Neural progenitor cell (in vitro differentiated cells): Measurements from ENCODE around the gene TCTA. TPM values are rescaled to one million over a fixed set of nuclear protein-coding genes. Genes with fewer than 3 reads are reported as not detected.

Source experiments
- DNase-seq: peaks from one replicate; pipeline ENCODE4 v3.0.0-alpha.2; 2016; ENCODE audit warnings: low spot score
- H2AFZ ChIP-seq: fragments of 200-600 bp; sonication (generic); replicated peaks from 2 replicates; pipeline ENCODE4 v1.6.1; 2016; ENCODE audit warnings: antibody characterized with exemption
- H3F3A ChIP-seq: fragments of 200-600 bp; sonication (generic); 2 replicates; pipeline ENCODE4 v1.6.1; 2016; ENCODE audit warnings: antibody characterized with exemption, low read depth
- H3K27ac ChIP-seq: fragments of 200-600 bp; sonication (generic); 2 replicates; pipeline ENCODE4 v1.5.1; 2016; ENCODE audit warnings: mild to moderate bottlenecking
- H3K27me3 ChIP-seq: fragments of 200-600 bp; sonication (generic); 2 replicates; pipeline ENCODE4 v1.6.1; 2016; ENCODE audit warnings: mild to moderate bottlenecking, moderate library complexity
- H3K36me3 ChIP-seq: fragments of 200-600 bp; sonication (generic); 2 replicates; pipeline ENCODE4 v1.5.1; 2016
- H3K4me1 ChIP-seq: fragments of 200-600 bp; sonication (generic); 2 replicates; pipeline ENCODE4 v1.6.1; 2016; ENCODE audit warnings: mixed run types
- H3K4me2 ChIP-seq: fragments of 200-600 bp; sonication (generic); 2 replicates; pipeline ENCODE4 v1.6.1; 2016
- H3K4me3 ChIP-seq: fragments of 200-600 bp; sonication (generic); 2 replicates; pipeline ENCODE4 v1.5.1; 2016
- H3K79me2 ChIP-seq: fragments of 200-600 bp; sonication (generic); 2 replicates; pipeline ENCODE4 v1.6.1; 2016; ENCODE audit warnings: low read depth
- H3K9ac ChIP-seq: fragments of 200-600 bp; sonication (generic); 2 replicates; pipeline ENCODE4 v1.6.1; 2016
- H3K9me3 ChIP-seq: fragments of 200-600 bp; sonication (generic); 2 replicates; pipeline ENCODE4 v1.5.1; 2016; ENCODE audit warnings: low read depth
- H4K20me1 ChIP-seq: fragments of 200-600 bp; sonication (generic); 2 replicates; pipeline ENCODE4 v1.6.1; 2016; ENCODE audit warnings: low read depth
- H3K27ac Mint-ChIP-seq: 3 replicates; pipeline ENCODE4 v1.8.0; 2021; ENCODE audit warnings: mixed read lengths
- H3K27me3 Mint-ChIP-seq: 2 replicates; pipeline ENCODE4 v1.8.0; 2022; ENCODE audit warnings: low read depth, mild to moderate bottlenecking, inconsistent platforms, moderate library complexity, mixed read lengths; ENCODE audit not compliant: insufficient read depth
- H3K36me3 Mint-ChIP-seq: 3 replicates; pipeline ENCODE4 v1.8.0; 2021; ENCODE audit warnings: mixed read lengths
- H3K4me1 Mint-ChIP-seq: 3 replicates; pipeline ENCODE4 v1.8.0; 2021; ENCODE audit warnings: mixed read lengths
- H3K4me3 Mint-ChIP-seq: 3 replicates; pipeline ENCODE4 v1.8.0; 2021; ENCODE audit warnings: mild to moderate bottlenecking, moderate library complexity, mixed read lengths
- H3K9me3 Mint-ChIP-seq: 3 replicates; pipeline ENCODE4 v1.8.0; 2020; ENCODE audit warnings: mixed read lengths
- EZH2 ChIP-seq: fragments of 200-600 bp; sonication (generic); IDR thresholded peaks from 2 replicates; pipeline ENCODE4 v1.6.1; 2017; ENCODE audit warnings: antibody characterized with exemption, mild to moderate bottlenecking, moderate library complexity
- EZH2phosphoT487 ChIP-seq: fragments of 200-600 bp; sonication (generic); IDR thresholded peaks from 2 replicates; pipeline ENCODE4 v1.6.1; 2017; ENCODE audit warnings: antibody characterized with exemption
- total RNA-seq: library from RNA; depleted of rRNA; stranded (reverse); fragments of >200 nt; gene quantifications from 2 replicates; pipeline ENCODE4 v1.2.3, GENCODE V29; 2015; ENCODE audit warnings: low replicate concordance
- TF ChIP-seq, protein P1 (sequence below): fragments of 200-600 bp; sonication (generic); IDR thresholded peaks from 2 replicates; pipeline ENCODE4 v1.5.1; 2017; ENCODE audit warnings: antibody characterized with exemption, mild to moderate bottlenecking

TCTA gene
- total RNA-seq, 1 donor from 2014 or later: 1.4 TPM

DNA sequence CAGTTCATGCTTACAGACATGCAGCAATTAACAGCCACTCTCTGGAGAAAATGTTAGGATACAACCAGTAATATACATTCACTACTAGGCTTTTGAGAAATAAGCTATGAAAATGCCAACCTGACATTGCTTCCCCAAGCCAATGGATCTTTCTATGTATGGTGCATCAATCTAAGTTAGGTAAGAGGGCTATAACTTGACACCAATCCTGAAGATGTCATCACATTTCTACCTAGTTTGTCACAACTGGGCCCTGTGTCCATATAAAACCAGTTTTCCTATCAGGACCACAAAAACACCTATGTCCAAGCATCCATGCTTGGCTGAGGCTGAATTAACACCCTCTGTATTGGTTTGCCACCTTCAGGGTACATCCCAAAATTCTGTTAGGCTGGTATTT, 40.3 kb upstream of the TCTA start:
- DNase-seq: no peak
- peaks cover 26% of the 10 kb centered on the region for H4K20me1 ChIP-seq
- H3K79me2 ChIP-seq: peaks cover 70% of the 10 kb centered on the region
- H3K27ac Mint-ChIP-seq: no peak overlapping the region
- H2AFZ ChIP-seq: no peak overlapping the region
- H3K27me3 Mint-ChIP-seq: peaks cover 2% of the 10 kb centered on the region
- H3K36me3 ChIP-seq: peaks cover 4% of the 10 kb centered on the region
- H3K9me3 ChIP-seq: no peaks in the 10 kb centered on the region
- no peak overlapping the region for H3K27ac ChIP-seq
- H3K9me3 Mint-ChIP-seq: no peaks in the 10 kb centered on the region
- H3K36me3 Mint-ChIP-seq: peaks cover 35% of the 10 kb centered on the region
- H3K27me3 ChIP-seq: no peaks in the 10 kb centered on the region
- no peak overlapping the region for H3K4me3 Mint-ChIP-seq
- no peak overlapping the region for H3K4me2 ChIP-seq
- peaks cover 4% of the 10 kb centered on the region for H3K4me1 Mint-ChIP-seq
- H3K9ac ChIP-seq: no peak overlapping the region
- H3F3A ChIP-seq: peaks cover 2% of the 10 kb centered on the region
- no peaks in the 10 kb centered on the region for H3K4me1 ChIP-seq
- TF ChIP-seq, protein P1, sequence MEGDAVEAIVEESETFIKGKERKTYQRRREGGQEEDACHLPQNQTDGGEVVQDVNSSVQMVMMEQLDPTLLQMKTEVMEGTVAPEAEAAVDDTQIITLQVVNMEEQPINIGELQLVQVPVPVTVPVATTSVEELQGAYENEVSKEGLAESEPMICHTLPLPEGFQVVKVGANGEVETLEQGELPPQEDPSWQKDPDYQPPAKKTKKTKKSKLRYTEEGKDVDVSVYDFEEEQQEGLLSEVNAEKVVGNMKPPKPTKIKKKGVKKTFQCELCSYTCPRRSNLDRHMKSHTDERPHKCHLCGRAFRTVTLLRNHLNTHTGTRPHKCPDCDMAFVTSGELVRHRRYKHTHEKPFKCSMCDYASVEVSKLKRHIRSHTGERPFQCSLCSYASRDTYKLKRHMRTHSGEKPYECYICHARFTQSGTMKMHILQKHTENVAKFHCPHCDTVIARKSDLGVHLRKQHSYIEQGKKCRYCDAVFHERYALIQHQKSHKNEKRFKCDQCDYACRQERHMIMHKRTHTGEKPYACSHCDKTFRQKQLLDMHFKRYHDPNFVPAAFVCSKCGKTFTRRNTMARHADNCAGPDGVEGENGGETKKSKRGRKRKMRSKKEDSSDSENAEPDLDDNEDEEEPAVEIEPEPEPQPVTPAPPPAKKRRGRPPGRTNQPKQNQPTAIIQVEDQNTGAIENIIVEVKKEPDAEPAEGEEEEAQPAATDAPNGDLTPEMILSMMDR: no peak
- TF ChIP-seq EZH2phosphoT487: no peak
- TF ChIP-seq EZH2: no peak
- H3K4me3 ChIP-seq: no peak overlapping the region

DNA sequence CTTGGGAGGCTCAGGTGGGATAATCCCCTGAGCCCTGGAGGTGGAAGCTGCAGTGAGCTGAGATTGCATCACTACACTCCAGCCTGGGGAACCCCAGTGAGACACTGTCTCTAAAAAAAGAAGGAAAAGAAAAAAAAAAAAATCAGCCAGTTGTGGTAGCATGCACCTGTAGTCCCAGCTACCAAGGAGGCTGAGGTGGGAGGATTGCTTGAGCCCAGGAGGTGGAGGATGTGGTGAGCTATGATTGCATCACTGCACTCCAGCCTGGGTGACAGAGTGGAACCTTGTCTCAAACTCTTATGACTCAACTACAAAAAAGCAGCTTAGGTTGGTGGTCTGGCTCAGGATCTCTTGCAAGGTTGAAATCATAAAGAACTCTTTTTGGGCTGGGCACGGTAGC, 34.7 kb upstream of the TCTA start:
- TF ChIP-seq, protein P1: no peak
- TF ChIP-seq EZH2phosphoT487: no peak
- TF ChIP-seq EZH2: no peak
- H3K9me3 Mint-ChIP-seq: peaks cover 10% of the 10 kb centered on the region
- Histone ChIP-seq H3K79me2 (peaks cover 99% of the 10 kb centered on the region), H2AFZ (no peak overlapping the region), H3K36me3 (peaks cover 4% of the 10 kb centered on the region), H3K4me3 (no peak overlapping the region), H3K27me3 (no peaks in the 10 kb centered on the region), H3K27ac (no peak overlapping the region), H3F3A (peaks cover 9% of the 10 kb centered on the region), H3K9me3 (no peaks in the 10 kb centered on the region), H4K20me1 (peaks cover 63% of the 10 kb centered on the region), H3K4me1 (no peaks in the 10 kb centered on the region), H3K4me2 (no peak overlapping the region), H3K9ac (no peak overlapping the region)
- H3K27me3 Mint-ChIP-seq: peaks cover 2% of the 10 kb centered on the region
- H3K36me3 Mint-ChIP-seq: peaks cover 27% of the 10 kb centered on the region
- H3K4me1 Mint-ChIP-seq: peaks cover 5% of the 10 kb centered on the region
- no peak for DNase-seq
- H3K4me3 Mint-ChIP-seq: no peak overlapping the region
- H3K27ac Mint-ChIP-seq: no peak overlapping the region

DNA sequence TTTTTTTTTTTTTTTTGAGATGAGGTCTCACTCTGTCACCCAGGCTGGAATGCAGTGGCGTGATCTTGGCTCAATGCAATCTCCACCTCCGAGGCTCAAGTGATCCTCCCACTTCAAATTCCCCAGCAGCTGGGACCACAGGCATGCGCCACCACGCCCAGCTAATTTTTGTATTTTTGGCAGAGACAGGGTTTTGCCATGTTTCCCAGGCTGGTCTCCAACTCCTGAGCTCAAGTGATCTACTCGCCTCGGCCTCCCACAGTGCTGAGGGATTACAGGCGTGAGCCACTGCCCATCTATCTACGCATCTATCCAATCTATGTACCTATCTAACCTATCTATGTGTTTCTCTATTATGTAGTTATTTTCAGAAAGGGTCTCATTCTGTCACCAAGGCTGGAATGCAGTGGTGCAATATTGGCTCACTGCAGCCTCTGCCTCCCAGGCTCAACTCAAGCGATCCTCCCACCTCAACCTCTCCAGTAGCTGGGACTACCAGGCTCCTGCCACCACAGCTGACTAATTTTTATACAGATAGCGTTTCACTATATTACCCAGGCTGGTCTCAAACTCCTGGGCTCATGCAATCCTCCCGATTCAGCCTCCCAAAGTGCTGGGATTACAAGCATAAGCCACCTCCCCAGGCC, 33.9 kb upstream of the TCTA start:
- Histone ChIP-seq H3K4me1 (no peaks in the 10 kb centered on the region), H2AFZ (no peak overlapping the region), H3K9me3 (no peaks in the 10 kb centered on the region), H3K79me2 (peaks cover 100% of the 10 kb centered on the region), H3F3A (peaks cover 9% of the 10 kb centered on the region), H3K27ac (no peak overlapping the region), H3K4me3 (no peak overlapping the region), H3K27me3 (no peaks in the 10 kb centered on the region), H3K9ac (no peak overlapping the region), H3K36me3 (peaks cover 4% of the 10 kb centered on the region), H4K20me1 (peaks cover 63% of the 10 kb centered on the region), H3K4me2 (no peak overlapping the region)
- no peak for DNase-seq
- Mint-ChIP-seq H3K9me3 (peaks cover 10% of the 10 kb centered on the region), H3K27me3 (peaks cover 2% of the 10 kb centered on the region), H3K27ac (no peak overlapping the region), H3K36me3 (peaks cover 22% of the 10 kb centered on the region), H3K4me3 (no peak overlapping the region), H3K4me1 (peaks cover 5% of the 10 kb centered on the region)
- TF ChIP-seq EZH2 (no peak), EZH2phosphoT487 (no peak)
- TF ChIP-seq, protein P1: no peak
